ENCODE data around the gene HEXA. TPM values are rescaled to one million over a fixed set of nuclear protein-coding genes. Genes with fewer than 3 reads are reported as not detected.

The HEXA gene
- total RNA-seq, 1 donor from 2014 or later: 185 TPM

DNA sequence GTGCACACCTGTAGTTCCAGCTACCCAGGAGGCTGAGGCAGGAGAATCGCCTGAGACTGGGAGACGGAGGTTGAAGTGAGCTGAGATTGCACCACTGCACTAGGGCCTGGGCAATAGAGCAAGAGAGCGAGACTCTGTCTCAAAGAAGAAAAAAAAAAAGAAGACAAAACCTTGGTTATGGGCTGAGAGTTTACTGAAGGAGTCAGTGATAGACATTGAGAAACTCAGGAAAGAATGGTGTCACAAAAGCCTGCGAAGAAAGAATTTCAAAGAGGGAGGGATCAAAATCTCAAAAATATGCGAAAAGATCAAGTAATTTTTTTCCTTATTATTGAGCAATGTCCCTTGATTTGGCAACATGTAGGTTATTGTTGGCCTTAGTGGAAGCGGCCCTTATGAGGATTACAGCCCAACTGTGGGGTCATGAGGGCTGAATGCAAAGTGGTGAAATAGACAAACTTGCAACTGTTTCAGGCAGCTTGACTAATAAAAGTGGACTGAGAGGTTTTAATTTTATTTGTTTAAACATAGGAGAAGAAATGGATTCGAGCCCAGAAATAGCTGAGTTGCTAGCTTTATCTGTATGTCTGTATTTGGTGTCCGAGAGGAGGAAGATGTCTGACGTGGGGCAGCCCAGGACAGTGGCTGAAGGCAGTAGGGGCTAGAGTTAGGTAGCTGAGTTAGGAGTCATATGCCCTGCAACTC is 37.0 kb downstream of the HEXA start:
- no peak overlapping the region for H3K4me3 ChIP-seq
- H3K27me3 ChIP-seq: no peaks in the 10 kb centered on the region
- peaks cover 14% of the 10 kb centered on the region for H3K36me3 ChIP-seq
- DNase-seq (no peak), ATAC-seq (peak; percentile 54)
- peak overlapping the region; percentile 26 for H3K27ac ChIP-seq
- H3K9me3 ChIP-seq: no peaks in the 10 kb centered on the region
- intact Hi-C loops (cut with DNase I): no loop called here
- H3K4me1 ChIP-seq: no peaks in the 10 kb centered on the region
- TF ChIP-seq, protein P1, sequence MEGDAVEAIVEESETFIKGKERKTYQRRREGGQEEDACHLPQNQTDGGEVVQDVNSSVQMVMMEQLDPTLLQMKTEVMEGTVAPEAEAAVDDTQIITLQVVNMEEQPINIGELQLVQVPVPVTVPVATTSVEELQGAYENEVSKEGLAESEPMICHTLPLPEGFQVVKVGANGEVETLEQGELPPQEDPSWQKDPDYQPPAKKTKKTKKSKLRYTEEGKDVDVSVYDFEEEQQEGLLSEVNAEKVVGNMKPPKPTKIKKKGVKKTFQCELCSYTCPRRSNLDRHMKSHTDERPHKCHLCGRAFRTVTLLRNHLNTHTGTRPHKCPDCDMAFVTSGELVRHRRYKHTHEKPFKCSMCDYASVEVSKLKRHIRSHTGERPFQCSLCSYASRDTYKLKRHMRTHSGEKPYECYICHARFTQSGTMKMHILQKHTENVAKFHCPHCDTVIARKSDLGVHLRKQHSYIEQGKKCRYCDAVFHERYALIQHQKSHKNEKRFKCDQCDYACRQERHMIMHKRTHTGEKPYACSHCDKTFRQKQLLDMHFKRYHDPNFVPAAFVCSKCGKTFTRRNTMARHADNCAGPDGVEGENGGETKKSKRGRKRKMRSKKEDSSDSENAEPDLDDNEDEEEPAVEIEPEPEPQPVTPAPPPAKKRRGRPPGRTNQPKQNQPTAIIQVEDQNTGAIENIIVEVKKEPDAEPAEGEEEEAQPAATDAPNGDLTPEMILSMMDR (IDR thresholded peaks at IDR 0.05): no peak

DNA sequence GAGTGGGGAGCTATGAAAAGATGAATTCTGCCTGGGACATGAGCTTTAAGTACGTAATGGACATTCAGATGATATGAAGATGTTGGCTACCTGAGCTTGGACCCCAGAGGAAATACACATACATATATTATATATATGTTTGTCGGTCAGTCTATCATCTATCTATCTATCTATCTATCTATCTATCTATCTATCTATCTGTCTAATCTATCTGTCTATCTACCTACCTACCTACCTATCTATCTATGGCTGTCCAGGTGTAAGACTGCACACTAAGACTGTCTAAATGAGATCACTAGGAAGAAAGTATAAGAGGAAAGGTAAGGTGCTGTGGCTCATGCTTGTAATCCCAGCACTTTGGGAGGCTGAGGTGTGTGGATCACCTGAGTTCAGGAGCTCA is 37.7 kb downstream of the HEXA start:
- Histone ChIP-seq H3K4me3 (no peak overlapping the region), H3K9me3 (no peaks in the 10 kb centered on the region), H3K27me3 (no peaks in the 10 kb centered on the region), H3K4me1 (no peaks in the 10 kb centered on the region), H3K36me3 (peaks cover 8% of the 10 kb centered on the region), H3K27ac (peak overlapping the region; percentile 11)
- intact Hi-C loops (cut with DNase I): no loop called here
- TF ChIP-seq, protein P1 (IDR thresholded peaks at IDR 0.05): no peak
- no peak for ATAC-seq
- no peak for DNase-seq

DNA sequence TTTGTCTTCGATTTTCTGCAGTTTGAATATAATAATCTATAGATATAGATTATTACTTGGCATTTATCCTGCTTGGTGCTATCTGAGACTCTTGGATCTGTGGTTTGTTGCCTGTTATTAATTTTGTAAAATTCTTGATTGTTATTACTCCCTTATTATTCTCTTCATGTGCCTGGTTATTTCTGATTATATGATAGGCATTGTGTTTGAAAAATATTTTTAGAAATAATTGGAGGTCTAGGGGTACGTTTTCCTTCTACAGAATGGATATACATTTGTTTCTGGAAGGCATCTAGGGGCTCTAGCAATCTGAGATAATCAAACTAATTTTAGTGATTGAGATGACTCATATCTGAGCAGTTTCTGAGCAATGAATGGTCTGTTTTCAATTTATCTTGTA is 41.0 kb downstream of the HEXA start:
- ATAC-seq: no peak
- TF ChIP-seq, protein P1 (IDR thresholded peaks at IDR 0.05): no peak
- H3K27ac ChIP-seq: no peak overlapping the region
- H3K4me1 ChIP-seq: no peaks in the 10 kb centered on the region
- no peak for DNase-seq
- H3K9me3 ChIP-seq: no peaks in the 10 kb centered on the region
- intact Hi-C loops (cut with DNase I): no loop called here
- H3K27me3 ChIP-seq: no peaks in the 10 kb centered on the region
- H3K4me3 ChIP-seq: no peak overlapping the region
- H3K36me3 ChIP-seq: peaks cover 7% of the 10 kb centered on the region

DNA sequence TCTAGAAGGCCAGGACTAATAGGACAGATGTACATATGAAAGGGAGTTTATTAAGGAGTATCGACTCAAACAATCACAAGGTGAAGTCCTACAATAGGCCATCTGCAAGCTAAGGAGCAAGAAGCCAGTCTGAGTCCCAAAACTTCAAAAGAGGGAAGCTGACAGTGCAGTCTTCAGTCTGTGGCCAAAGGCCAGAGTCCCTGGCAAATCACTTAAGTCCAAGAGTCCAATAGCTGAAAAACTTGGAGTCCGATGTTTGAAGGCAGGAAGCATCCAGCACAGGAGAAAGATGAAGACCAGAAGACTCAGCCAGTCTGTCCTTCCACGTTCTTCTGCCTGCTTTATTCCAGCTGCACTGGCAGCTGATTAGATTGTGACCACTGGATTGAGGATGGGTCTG is 44.8 kb downstream of the HEXA start:
- Histone ChIP-seq H3K4me1 (no peaks in the 10 kb centered on the region), H3K27me3 (no peaks in the 10 kb centered on the region), H3K9me3 (no peaks in the 10 kb centered on the region), H3K4me3 (no peak overlapping the region), H3K27ac (no peak overlapping the region), H3K36me3 (peaks cover 20% of the 10 kb centered on the region)
- TF ChIP-seq, protein P1 (IDR thresholded peaks at IDR 0.05): no peak
- DNase-seq: no peak
- no peak for ATAC-seq
- intact Hi-C loops (cut with DNase I): no loop called here

DNA sequence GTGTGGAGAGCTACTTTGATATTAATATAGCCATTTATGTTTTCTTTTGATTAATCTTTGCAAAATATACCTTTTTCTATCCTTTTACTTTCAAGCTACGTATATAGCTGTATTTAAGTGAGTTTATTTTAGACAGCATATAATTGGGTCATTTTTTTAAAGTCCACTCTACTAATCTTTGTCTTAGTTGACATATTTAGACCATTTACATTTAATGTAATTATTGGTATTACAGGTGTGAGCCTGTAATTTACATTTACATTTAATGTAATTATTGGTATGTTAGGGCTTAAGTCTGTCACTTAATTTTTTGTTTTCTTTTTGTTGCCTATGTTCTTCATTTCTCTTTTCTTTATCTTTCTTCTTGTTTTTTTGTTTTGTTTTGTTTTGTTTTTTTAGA is 52.1 kb downstream of the HEXA start:
- H3K9me3 ChIP-seq: no peaks in the 10 kb centered on the region
- peaks cover 17% of the 10 kb centered on the region for H3K36me3 ChIP-seq
- no peak overlapping the region for H3K4me3 ChIP-seq
- no peak for DNase-seq
- TF ChIP-seq, protein P1 (IDR thresholded peaks at IDR 0.05): no peak
- H3K27me3 ChIP-seq: no peaks in the 10 kb centered on the region
- intact Hi-C loops (cut with DNase I): no loop called here
- no peak overlapping the region for H3K27ac ChIP-seq
- no peak for ATAC-seq
- peaks cover 7% of the 10 kb centered on the region for H3K4me1 ChIP-seq
